GM13977 (cell line): Measurements from ENCODE around the gene SSTR1.

Experiments
- DNase-seq: peaks from one replicate; pipeline ENCODE4 v3.0.0; 2012; ENCODE audit warnings: low spot score
- CTCF ChIP-seq: IDR thresholded peaks from 2 replicates; pipeline ENCODE4 v1.5.1; 2012; ENCODE audit warnings: mild to moderate bottlenecking, control low read depth; ENCODE audit not compliant: insufficient read depth; ENCODE audit errors: extremely low read depth, missing control alignments
- in situ Hi-C: fragments of 300-500 bp; cut with MboI; formaldehyde crosslinking; loops from one replicate; pipeline ENCODE4 v1.12.0; 2022; ENCODE audit warnings: low sequenced_read_pairs, low pct_unique_long_range_greater_than_20kb, mixed read lengths, inconsistent platforms; ENCODE audit not compliant: unreplicated experiment

SSTR1 gene

GRCh38 chr14:38256533-38256840 is 48.8 kb downstream of the SSTR1 start:
- in situ Hi-C loops = no loop called here
- no peak for DNase-seq
- no peak for TF ChIP-seq CTCF

GRCh38 chr14:38257507-38257906 is 49.8 kb downstream of the SSTR1 start:
- no peak for DNase-seq
- in situ Hi-C loops = no loop called here
- TF ChIP-seq CTCF = no peak

DNA sequence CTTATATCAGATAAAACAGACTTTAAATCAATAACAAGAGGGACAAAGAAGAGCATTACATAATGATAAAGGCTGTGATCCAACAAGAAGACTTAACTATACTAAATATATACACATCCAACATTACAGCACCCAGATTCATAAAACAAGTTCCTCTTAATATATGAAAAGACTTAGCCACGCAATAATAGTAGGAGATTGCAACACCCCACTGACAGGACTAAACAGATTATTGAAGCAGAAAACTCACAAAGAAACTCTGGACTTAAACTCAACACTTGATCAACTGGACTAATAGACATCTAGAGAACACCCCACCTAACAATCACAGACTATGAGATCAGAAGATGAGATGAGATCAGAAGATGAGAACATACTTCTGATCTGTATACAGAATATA is 53.9 kb downstream of the SSTR1 start:
- no peak for DNase-seq
- no peak for TF ChIP-seq CTCF
- in situ Hi-C loops = no loop called here
